WTC11 (cell line): ENCODE measurements around the gene COPA. TPM values are rescaled to one million over a fixed set of nuclear protein-coding genes. Genes with fewer than 3 reads are reported as not detected.
"Not testable (repeated sequence)": the region's sequence is repeated elsewhere in the genome, so short reads cannot be mapped to it uniquely, and the experiment has no call there.

Experiments
- ATAC-seq: fragments of 200-7000 bp; cut with Tn5 transposase; 2 replicates; pipeline ENCODE4 v1.10.0; 2021; ENCODE audit warnings: mild to moderate bottlenecking, moderate library complexity
- CTCF ChIA-PET: fragments of 300-600 bp; sonication (Branson Sonifier 250); formaldehyde crosslinking; loops from one replicate; lab custom pipeline; 2021; ENCODE audit warnings: antibody characterized with exemption; lab: Charles Lee
- POLR2A ChIA-PET: fragments of 350-600 bp; sonication (Branson Sonifier 250); formaldehyde crosslinking; loops from one replicate; lab custom pipeline; 2021; ENCODE audit warnings: antibody characterized with exemption; lab: Charles Lee
- DNase-seq: peaks from one replicate; pipeline ENCODE4 v3.0.0; 2021; ENCODE audit warnings: low spot score
- H3K27ac Mint-ChIP-seq: 2 replicates; pipeline ENCODE4 v1.8.0; 2021; ENCODE audit warnings: mixed read lengths
- H3K27me3 Mint-ChIP-seq: 2 replicates; pipeline ENCODE4 v1.8.0; 2021; ENCODE audit warnings: low read depth, mild to moderate bottlenecking, moderate library complexity, mixed read lengths
- H3K36me3 Mint-ChIP-seq: 2 replicates; pipeline ENCODE4 v1.8.0; 2021; ENCODE audit warnings: mixed read lengths
- H3K4me1 Mint-ChIP-seq: 2 replicates; pipeline ENCODE4 v1.8.0; 2022; ENCODE audit warnings: mixed read lengths
- H3K4me3 Mint-ChIP-seq: 2 replicates; pipeline ENCODE4 v1.8.0; 2021; ENCODE audit warnings: mild to moderate bottlenecking, moderate library complexity, mixed read lengths
- H3K9me3 Mint-ChIP-seq: 2 replicates; pipeline ENCODE4 v1.8.0; 2021; ENCODE audit warnings: mixed read lengths
- ARID4B ChIP-seq: sonication (generic); formaldehyde crosslinking; IDR thresholded peaks from 2 replicates; pipeline ENCODE4 v1.8.0; 2023; ENCODE audit warnings: missing genetic modification reagents, mild to moderate bottlenecking, borderline replicate concordance
- CREM ChIP-seq: sonication (generic); formaldehyde crosslinking; IDR thresholded peaks from 2 replicates; pipeline ENCODE4 v1.8.1; 2022; ENCODE audit warnings: mild to moderate bottlenecking, missing genetic modification reagents, moderate library complexity
- E2F1 ChIP-seq: sonication (generic); formaldehyde crosslinking; IDR thresholded peaks from 2 replicates; pipeline ENCODE4 v1.8.0; 2022; ENCODE audit warnings: mild to moderate bottlenecking, missing genetic modification reagents
- E2F5 ChIP-seq: sonication (generic); formaldehyde crosslinking; IDR thresholded peaks from 2 replicates; pipeline ENCODE4 v1.8.1; 2022; ENCODE audit warnings: mild to moderate bottlenecking, moderate library complexity, missing genetic modification reagents
- ELF4 ChIP-seq: sonication (generic); formaldehyde crosslinking; IDR thresholded peaks from 2 replicates; pipeline ENCODE4 v1.8.1; 2022; ENCODE audit warnings: low read depth, mild to moderate bottlenecking, moderate library complexity, missing genetic modification reagents
- EMX1 ChIP-seq: fragments of 250-450 bp; sonication (Bioruptor Pico); IDR thresholded peaks from 2 replicates; pipeline ENCODE4 v1.8.0; 2021; ENCODE audit warnings: mild to moderate bottlenecking
- FOXK1 ChIP-seq: sonication (generic); formaldehyde crosslinking; IDR thresholded peaks from 2 replicates; pipeline ENCODE4 v1.8.0; 2022; ENCODE audit warnings: mild to moderate bottlenecking, moderate library complexity, missing genetic modification reagents
- FOXP4 ChIP-seq: sonication (generic); formaldehyde crosslinking; IDR thresholded peaks from 2 replicates; pipeline ENCODE4 v1.8.0; 2022; ENCODE audit warnings: mild to moderate bottlenecking, missing genetic modification reagents
- GABPB1 ChIP-seq: sonication (generic); formaldehyde crosslinking; IDR thresholded peaks from 2 replicates; pipeline ENCODE4 v1.8.1; 2023; ENCODE audit warnings: mild to moderate bottlenecking, missing genetic modification reagents
- GRHL2 ChIP-seq: fragments of 250-450 bp; sonication (Bioruptor Pico); IDR thresholded peaks from 2 replicates; pipeline ENCODE4 v1.8.0; 2022; ENCODE audit warnings: mild to moderate bottlenecking, moderate library complexity; ENCODE audit not compliant: insufficient replicate concordance, severe bottlenecking
- IRF2 ChIP-seq: sonication (generic); formaldehyde crosslinking; IDR thresholded peaks from 2 replicates; pipeline ENCODE4 v1.8.0; 2022; ENCODE audit warnings: low read depth, missing genetic modification reagents, borderline replicate concordance
- JUN ChIP-seq: sonication (generic); formaldehyde crosslinking; IDR thresholded peaks from 2 replicates; pipeline ENCODE4 v1.8.0; 2023; ENCODE audit warnings: mild to moderate bottlenecking, missing genetic modification reagents
- KAT7 ChIP-seq: sonication (generic); formaldehyde crosslinking; IDR thresholded peaks from 2 replicates; pipeline ENCODE4 v1.8.1; 2023; ENCODE audit warnings: missing genetic modification reagents, mild to moderate bottlenecking, borderline replicate concordance
- MYBL2 ChIP-seq: sonication (generic); formaldehyde crosslinking; IDR thresholded peaks from 2 replicates; pipeline ENCODE4 v1.8.1; 2023; ENCODE audit warnings: mild to moderate bottlenecking, moderate library complexity, missing genetic modification reagents
- NFYB ChIP-seq: sonication (generic); formaldehyde crosslinking; conservative IDR thresholded peaks from 2 replicates; pipeline ENCODE4 v1.8.0; 2022; ENCODE audit warnings: low read depth, missing genetic modification reagents
- NR2C2 ChIP-seq: sonication (generic); formaldehyde crosslinking; IDR thresholded peaks from 2 replicates; pipeline ENCODE4 v1.8.0; 2022; ENCODE audit warnings: mild to moderate bottlenecking, missing genetic modification reagents
- PRDM15 ChIP-seq: sonication (generic); formaldehyde crosslinking; IDR thresholded peaks from 2 replicates; pipeline ENCODE4 v1.8.0; 2022; ENCODE audit warnings: missing genetic modification reagents
- SP1 ChIP-seq: sonication (generic); formaldehyde crosslinking; conservative IDR thresholded peaks from 2 replicates; pipeline ENCODE4 v1.8.1; 2022; ENCODE audit warnings: missing genetic modification reagents
- TEAD4 ChIP-seq: sonication (generic); formaldehyde crosslinking; IDR thresholded peaks from 2 replicates; pipeline ENCODE4 v1.8.0; 2022; ENCODE audit warnings: mild to moderate bottlenecking, missing genetic modification reagents
- ZMAT4 ChIP-seq: fragments of 250-450 bp; sonication (Bioruptor Pico); IDR thresholded peaks from 2 replicates; pipeline ENCODE4 v1.9.0; 2021; ENCODE audit warnings: mild to moderate bottlenecking
- ZNF219 ChIP-seq: sonication (generic); formaldehyde crosslinking; IDR thresholded peaks from 2 replicates; pipeline ENCODE4 v1.8.0; 2023; ENCODE audit warnings: missing genetic modification reagents, mild to moderate bottlenecking, borderline replicate concordance
- ZNF232 ChIP-seq: sonication (generic); formaldehyde crosslinking; IDR thresholded peaks from 2 replicates; pipeline ENCODE4 v1.8.0; 2022; ENCODE audit warnings: mild to moderate bottlenecking, missing genetic modification reagents
- ZNF396 ChIP-seq: fragments of 250-450 bp; sonication (Bioruptor Pico); IDR thresholded peaks from 2 replicates; pipeline ENCODE4 v1.8.0; 2021; ENCODE audit warnings: mild to moderate bottlenecking, moderate library complexity, borderline replicate concordance
- total RNA-seq: library from RNA; stranded (reverse); gene quantifications from 3 replicates; pipeline ENCODE4 v1.2.3, GENCODE V29; 2021

Gene COPA
- total RNA-seq, 1 experiment from 2014 or later = 126 TPM

- TF ChIP-seq NFYB (0 out of 2 replicates have a peak, but pooled peaks have one; percentile 8), TEAD4 (CRISPR knock-in tag) (no peak), EMX1 (CRISPR knock-in tag) (no peak), CREM (CRISPR knock-in tag) (peak; percentile 87), NR2C2 (CRISPR knock-in tag) (no peak), JUN (CRISPR knock-in tag) (no peak), ARID4B (peak; percentile 78; the same call in 1 of the 2 replicates), E2F1 (CRISPR knock-in tag) (no peak), ZNF232 (no peak), MYBL2 (CRISPR knock-in tag) (peak; percentile 83; the same call in 1 of the 2 replicates), ZNF219 (no peak), ZNF396 (CRISPR knock-in tag) (no peak), FOXP4 (CRISPR knock-in tag) (peak; percentile 74), E2F5 (CRISPR knock-in tag) (0 out of 2 replicates have a peak, but pooled peaks have one; percentile 43), ZMAT4 (CRISPR knock-in tag) (no peak), GABPB1 (CRISPR knock-in tag) (peak; percentile 70), SP1 (peak; percentile 88), GRHL2 (CRISPR knock-in tag) (no peak), PRDM15 (CRISPR knock-in tag) (no peak), KAT7 (CRISPR knock-in tag) (0 out of 2 replicates have a peak, but pooled peaks have one; percentile 52), FOXK1 (CRISPR knock-in tag) (peak; percentile 88; the same call in 1 of the 2 replicates), IRF2 (CRISPR knock-in tag) (no peak), ELF4 (CRISPR knock-in tag) (no peak)
These were observed at the start of gene COPA, which contains the start of gene NCSTN (continued) for GRCh38 chr1:160342953-160343869.

GRCh38 chr1:160388406-160388805, 45.4 kb upstream of the COPA start:
- H3K27ac Mint-ChIP-seq, CTCF ChIA-PET, H3K36me3 Mint-ChIP-seq, ATAC-seq, H3K4me3 Mint-ChIP-seq, DNase-seq, POLR2A ChIA-PET, H3K9me3 Mint-ChIP-seq, H3K4me1 Mint-ChIP-seq: not testable (repeated sequence)
- peaks cover 15% of the 10 kb centered on the region for H3K27me3 Mint-ChIP-seq
